Measurements from ENCODE around the gene BMP5.

Gene BMP5

GRCh38 chr6:55874316-55874715, 1.1 kb downstream of the BMP5 start:
- Histone ChIP-seq H3K36me3 (replicated peaks; ENCODE audit: insufficient read depth, low read length) (no peaks in the 10 kb centered on the region), H3K4me3 (ENCODE audit: low read length) (no peak overlapping the region), H3K27ac (ENCODE audit: low read length) (no peak overlapping the region), H3K9me2 (replicated peaks; ENCODE audit: insufficient read depth, low read length) (no peaks in the 10 kb centered on the region), H3K27me3 (replicated peaks; ENCODE audit: insufficient read depth, low read length) (no peaks in the 10 kb centered on the region), H3K9ac (ENCODE audit: low read length) (no peak overlapping the region), H3K4me2 (ENCODE audit: low read depth, low read length) (no peak overlapping the region), H3K79me2 (ENCODE audit: low read length) (no peaks in the 10 kb centered on the region), H3K9me3 (replicated peaks; ENCODE audit: insufficient read depth, low read length) (no peaks in the 10 kb centered on the region), H2AFZ (ENCODE audit: low read length) (no peak overlapping the region), H4K20me1 (ENCODE audit: insufficient read depth, low read length) (no peaks in the 10 kb centered on the region), H3K4me1 (ENCODE audit: low read length) (no peaks in the 10 kb centered on the region), H3F3A (ENCODE audit: insufficient read depth, low read length) (no peaks in the 10 kb centered on the region)
- no peak for DNase-seq
- TF ChIP-seq EZH2phosphoT487 (IDR thresholded peaks at IDR 0.05; ENCODE audit: low read length) (no peak), EZH2 (optimal IDR thresholded peaks at IDR 0.05; ENCODE audit: low read depth, low read length) (no peak)
- TF ChIP-seq, protein P1, sequence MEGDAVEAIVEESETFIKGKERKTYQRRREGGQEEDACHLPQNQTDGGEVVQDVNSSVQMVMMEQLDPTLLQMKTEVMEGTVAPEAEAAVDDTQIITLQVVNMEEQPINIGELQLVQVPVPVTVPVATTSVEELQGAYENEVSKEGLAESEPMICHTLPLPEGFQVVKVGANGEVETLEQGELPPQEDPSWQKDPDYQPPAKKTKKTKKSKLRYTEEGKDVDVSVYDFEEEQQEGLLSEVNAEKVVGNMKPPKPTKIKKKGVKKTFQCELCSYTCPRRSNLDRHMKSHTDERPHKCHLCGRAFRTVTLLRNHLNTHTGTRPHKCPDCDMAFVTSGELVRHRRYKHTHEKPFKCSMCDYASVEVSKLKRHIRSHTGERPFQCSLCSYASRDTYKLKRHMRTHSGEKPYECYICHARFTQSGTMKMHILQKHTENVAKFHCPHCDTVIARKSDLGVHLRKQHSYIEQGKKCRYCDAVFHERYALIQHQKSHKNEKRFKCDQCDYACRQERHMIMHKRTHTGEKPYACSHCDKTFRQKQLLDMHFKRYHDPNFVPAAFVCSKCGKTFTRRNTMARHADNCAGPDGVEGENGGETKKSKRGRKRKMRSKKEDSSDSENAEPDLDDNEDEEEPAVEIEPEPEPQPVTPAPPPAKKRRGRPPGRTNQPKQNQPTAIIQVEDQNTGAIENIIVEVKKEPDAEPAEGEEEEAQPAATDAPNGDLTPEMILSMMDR (IDR thresholded peaks at IDR 0.05; ENCODE audit: low read length): no peak

DNA sequence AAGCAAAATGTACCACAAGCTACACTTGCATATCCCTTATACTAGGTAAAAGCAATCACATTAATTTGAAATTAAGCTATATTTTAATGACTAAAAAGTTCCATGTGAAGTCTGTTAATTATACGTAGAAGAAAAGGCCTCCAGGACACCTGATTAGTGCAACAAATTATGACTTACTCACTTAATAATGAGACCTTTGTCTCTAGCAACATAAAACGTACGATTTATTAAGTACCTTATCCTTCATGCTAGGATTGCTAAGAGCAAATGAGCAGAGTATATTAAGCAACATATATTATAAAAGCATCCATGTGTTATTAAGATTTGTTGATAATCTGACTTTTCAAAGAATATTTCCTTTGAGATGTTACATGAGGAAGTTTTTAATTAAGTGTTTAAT, 2.5 kb downstream of the BMP5 start:
- Histone ChIP-seq H3K9ac (ENCODE audit: low read length) (no peak overlapping the region), H3K36me3 (replicated peaks; ENCODE audit: insufficient read depth, low read length) (no peaks in the 10 kb centered on the region), H3K79me2 (ENCODE audit: low read length) (no peaks in the 10 kb centered on the region), H3K9me2 (replicated peaks; ENCODE audit: insufficient read depth, low read length) (no peaks in the 10 kb centered on the region), H3K4me3 (ENCODE audit: low read length) (no peak overlapping the region), H2AFZ (ENCODE audit: low read length) (no peak overlapping the region), H3K27ac (ENCODE audit: low read length) (no peak overlapping the region), H3K27me3 (replicated peaks; ENCODE audit: insufficient read depth, low read length) (no peaks in the 10 kb centered on the region), H3K4me1 (ENCODE audit: low read length) (no peaks in the 10 kb centered on the region), H3K9me3 (replicated peaks; ENCODE audit: insufficient read depth, low read length) (no peaks in the 10 kb centered on the region), H3F3A (ENCODE audit: insufficient read depth, low read length) (no peaks in the 10 kb centered on the region), H3K4me2 (ENCODE audit: low read depth, low read length) (no peak overlapping the region), H4K20me1 (ENCODE audit: insufficient read depth, low read length) (no peaks in the 10 kb centered on the region)
- TF ChIP-seq EZH2phosphoT487 (IDR thresholded peaks at IDR 0.05; ENCODE audit: low read length) (no peak), EZH2 (optimal IDR thresholded peaks at IDR 0.05; ENCODE audit: low read depth, low read length) (no peak)
- TF ChIP-seq, protein P1 (IDR thresholded peaks at IDR 0.05; ENCODE audit: low read length): no peak
- DNase-seq: no peak

- Histone ChIP-seq H4K20me1 (ENCODE audit: insufficient read depth, low read length) (no peaks in the 10 kb centered on the region), H3K9me3 (replicated peaks; ENCODE audit: insufficient read depth, low read length) (no peaks in the 10 kb centered on the region), H3K9ac (ENCODE audit: low read length) (no peak overlapping the region), H3K79me2 (ENCODE audit: low read length) (no peaks in the 10 kb centered on the region), H3K36me3 (replicated peaks; ENCODE audit: insufficient read depth, low read length) (no peaks in the 10 kb centered on the region), H3K4me1 (ENCODE audit: low read length) (no peaks in the 10 kb centered on the region), H3K27ac (ENCODE audit: low read length) (no peak overlapping the region), H3F3A (ENCODE audit: insufficient read depth, low read length) (no peaks in the 10 kb centered on the region), H3K4me3 (ENCODE audit: low read length) (no peak overlapping the region), H2AFZ (ENCODE audit: low read length) (no peak overlapping the region), H3K9me2 (replicated peaks; ENCODE audit: insufficient read depth, low read length) (no peaks in the 10 kb centered on the region), H3K4me2 (ENCODE audit: low read depth, low read length) (no peak overlapping the region), H3K27me3 (replicated peaks; ENCODE audit: insufficient read depth, low read length) (no peaks in the 10 kb centered on the region)
- no peak for TF ChIP-seq EZH2phosphoT487 (IDR thresholded peaks at IDR 0.05; ENCODE audit: low read length)
- DNase-seq: no peak
Measured at GRCh38 chr6:55870181-55870813, 5.1 kb downstream of the BMP5 start.

DNA sequence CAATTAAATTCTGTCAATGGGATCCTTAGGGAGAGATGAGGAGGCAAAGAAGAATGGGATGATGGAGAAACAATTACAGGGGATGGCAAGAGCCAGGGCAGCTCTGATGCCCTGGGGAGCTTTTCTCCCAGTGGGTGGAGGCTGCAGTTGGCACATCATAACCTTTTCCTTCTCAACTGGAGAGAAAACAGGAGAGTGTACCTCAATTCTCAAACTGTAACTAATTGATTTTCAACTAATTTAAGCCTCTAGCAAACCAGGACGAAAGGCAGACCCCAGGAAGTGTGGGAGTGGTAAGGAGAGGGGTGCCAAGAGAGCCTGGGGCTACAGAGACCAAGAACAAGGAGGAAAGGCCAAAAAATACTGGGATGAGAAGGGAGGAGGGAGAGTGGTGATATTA, 5.7 kb downstream of the BMP5 start:
- Histone ChIP-seq H3K4me1 (ENCODE audit: low read length) (no peaks in the 10 kb centered on the region), H3K9ac (ENCODE audit: low read length) (no peak overlapping the region)

More for the DNA sequence above, 5.7 kb downstream of the BMP5 start:
- Histone ChIP-seq H3K4me3 (ENCODE audit: low read length) (no peak overlapping the region), H3K9me3 (replicated peaks; ENCODE audit: insufficient read depth, low read length) (no peaks in the 10 kb centered on the region), H3K27ac (ENCODE audit: low read length) (no peak overlapping the region), H3K9me2 (replicated peaks; ENCODE audit: insufficient read depth, low read length) (no peaks in the 10 kb centered on the region), H2AFZ (ENCODE audit: low read length) (no peak overlapping the region), H3F3A (ENCODE audit: insufficient read depth, low read length) (no peaks in the 10 kb centered on the region), H4K20me1 (ENCODE audit: insufficient read depth, low read length) (no peaks in the 10 kb centered on the region), H3K4me2 (ENCODE audit: low read depth, low read length) (no peak overlapping the region), H3K36me3 (replicated peaks; ENCODE audit: insufficient read depth, low read length) (no peaks in the 10 kb centered on the region), H3K79me2 (ENCODE audit: low read length) (no peaks in the 10 kb centered on the region), H3K27me3 (replicated peaks; ENCODE audit: insufficient read depth, low read length) (no peaks in the 10 kb centered on the region)
- no peak for DNase-seq
- TF ChIP-seq, protein P1 (IDR thresholded peaks at IDR 0.05; ENCODE audit: low read length): no peak
- TF ChIP-seq EZH2 (optimal IDR thresholded peaks at IDR 0.05; ENCODE audit: low read depth, low read length) (no peak), EZH2phosphoT487 (IDR thresholded peaks at IDR 0.05; ENCODE audit: low read length) (no peak)

All from MM.1S (cell line).